ENCODE measurements around the gene PSMC3IP. TPM values are rescaled to one million over a fixed set of nuclear protein-coding genes. Genes with fewer than 3 reads are reported as not detected.

Gene PSMC3IP
- total RNA-seq, 1 donor from 2014 or later = 2.1 TPM

GRCh38 chr17:42586514-42587230, 9.1 kb upstream of the PSMC3IP start:
- Histone ChIP-seq H3K36me3 (ENCODE audit: control insufficient read depth in 3 of 3, insufficient read depth in 3 of 3, low read length in 3 of 3) (peaks cover 61 to 74% (median 67%) of the 10 kb centered on the region in 3 donors), H3K9ac (ENCODE audit: low read depth in 1 of 3, low read length in 3 of 3) (peak overlapping the region in 2 of 3 donors; percentile 60 to 63), H3K4me1 (ENCODE audit: control insufficient read depth in 3 of 3, insufficient read depth in 3 of 3, low read length in 3 of 3) (peaks cover 4 to 22% (median 14%) of the 10 kb centered on the region in 3 donors), H3K27me3 (ENCODE audit: control insufficient read depth in 3 of 3, insufficient read depth in 3 of 3, low read length in 3 of 3) (no peaks in the 10 kb centered on the region), H3K27ac (ENCODE audit: low read depth, low read length) (no peak overlapping the region), H3K4me3 (ENCODE audit: low read length in 3 of 3) (no peak overlapping the region), H3K9me3 (ENCODE audit: control insufficient read depth in 3 of 3, low read length in 3 of 3) (no peaks in the 10 kb centered on the region)

GRCh38 chr17:42585353-42585752, 7.8 kb upstream of the PSMC3IP start:
- Histone ChIP-seq H3K27ac (ENCODE audit: low read depth, low read length) (no peak overlapping the region), H3K9me3 (ENCODE audit: control insufficient read depth in 3 of 3, low read length in 3 of 3) (no peaks in the 10 kb centered on the region), H3K27me3 (ENCODE audit: control insufficient read depth in 3 of 3, insufficient read depth in 3 of 3, low read length in 3 of 3) (no peaks in the 10 kb centered on the region), H3K9ac (ENCODE audit: low read depth in 1 of 3, low read length in 3 of 3) (peak overlapping the region in 2 of 3 donors; percentile 19 to 34), H3K36me3 (ENCODE audit: control insufficient read depth in 3 of 3, insufficient read depth in 3 of 3, low read length in 3 of 3) (peaks cover 65 to 73% (median 69%) of the 10 kb centered on the region in 3 donors), H3K4me1 (ENCODE audit: control insufficient read depth in 3 of 3, insufficient read depth in 3 of 3, low read length in 3 of 3) (peaks cover 4 to 22% (median 14%) of the 10 kb centered on the region in 3 donors), H3K4me3 (ENCODE audit: low read length in 3 of 3) (no peak overlapping the region)

GRCh38 chr17:42584880-42585279, 7.4 kb upstream of the PSMC3IP start:
- peaks cover 65 to 73% (median 68%) of the 10 kb centered on the region in 3 donors for H3K36me3 ChIP-seq (ENCODE audit: control insufficient read depth in 3 of 3, insufficient read depth in 3 of 3, low read length in 3 of 3)
- H3K9me3 ChIP-seq (ENCODE audit: control insufficient read depth in 3 of 3, low read length in 3 of 3) = no peaks in the 10 kb centered on the region
- H3K4me3 ChIP-seq (ENCODE audit: low read length in 3 of 3) = no peak overlapping the region
- H3K27me3 ChIP-seq (ENCODE audit: control insufficient read depth in 3 of 3, insufficient read depth in 3 of 3, low read length in 3 of 3) = no peaks in the 10 kb centered on the region
- H3K27ac ChIP-seq (ENCODE audit: low read depth, low read length) = no peak overlapping the region
- peaks cover 4 to 22% (median 14%) of the 10 kb centered on the region in 3 donors for H3K4me1 ChIP-seq (ENCODE audit: control insufficient read depth in 3 of 3, insufficient read depth in 3 of 3, low read length in 3 of 3)
- H3K9ac ChIP-seq (ENCODE audit: low read depth in 1 of 3, low read length in 3 of 3) = peak overlapping the region in 1 of 3 donors; percentile 19

- Histone ChIP-seq H3K9ac (ENCODE audit: low read depth in 1 of 3, low read length in 3 of 3) (no peak overlapping the region), H3K9me3 (ENCODE audit: control insufficient read depth in 3 of 3, low read length in 3 of 3) (no peaks in the 10 kb centered on the region), H3K36me3 (ENCODE audit: control insufficient read depth in 3 of 3, insufficient read depth in 3 of 3, low read length in 3 of 3) (peaks cover 52 to 70% (median 63%) of the 10 kb centered on the region in 3 donors), H3K27ac (ENCODE audit: low read depth, low read length) (no peak overlapping the region), H3K4me1 (ENCODE audit: control insufficient read depth in 3 of 3, insufficient read depth in 3 of 3, low read length in 3 of 3) (peaks cover 11 to 34% (median 25%) of the 10 kb centered on the region in 3 donors), H3K27me3 (ENCODE audit: control insufficient read depth in 3 of 3, insufficient read depth in 3 of 3, low read length in 3 of 3) (no peaks in the 10 kb centered on the region), H3K4me3 (ENCODE audit: low read length in 3 of 3) (no peak overlapping the region)
These were observed 4.3 kb upstream of the PSMC3IP start for GRCh38 chr17:42581744-42582270.

- H3K9me3 ChIP-seq (ENCODE audit: control insufficient read depth in 3 of 3, low read length in 3 of 3) = no peaks in the 10 kb centered on the region
- peaks cover 51 to 56% (median 52%) of the 10 kb centered on the region in 3 donors for H3K36me3 ChIP-seq (ENCODE audit: control insufficient read depth in 3 of 3, insufficient read depth in 3 of 3, low read length in 3 of 3)
- H3K9ac ChIP-seq (ENCODE audit: low read depth in 1 of 3, low read length in 3 of 3) = no peak overlapping the region
- peaks cover 12 to 24% (median 19%) of the 10 kb centered on the region in 3 donors for H3K4me1 ChIP-seq (ENCODE audit: control insufficient read depth in 3 of 3, insufficient read depth in 3 of 3, low read length in 3 of 3)
- no peaks in the 10 kb centered on the region for H3K27me3 ChIP-seq (ENCODE audit: control insufficient read depth in 3 of 3, insufficient read depth in 3 of 3, low read length in 3 of 3)
- no peak overlapping the region for H3K27ac ChIP-seq (ENCODE audit: low read depth, low read length)
- H3K4me3 ChIP-seq (ENCODE audit: low read length in 3 of 3) = no peak overlapping the region
These were observed 2.4 kb upstream of the PSMC3IP start for GRCh38 chr17:42579794-42580551.

GRCh38 chr17:42578282-42578869, 847 bp upstream of the PSMC3IP start:
- Histone ChIP-seq H3K9me3 (ENCODE audit: control insufficient read depth in 3 of 3, low read length in 3 of 3) (no peaks in the 10 kb centered on the region), H3K36me3 (ENCODE audit: control insufficient read depth in 3 of 3, insufficient read depth in 3 of 3, low read length in 3 of 3) (peaks cover 49 to 54% (median 52%) of the 10 kb centered on the region in 3 donors), H3K27me3 (ENCODE audit: control insufficient read depth in 3 of 3, insufficient read depth in 3 of 3, low read length in 3 of 3) (no peaks in the 10 kb centered on the region), H3K27ac (ENCODE audit: low read depth, low read length) (peak overlapping the region; percentile 89), H3K4me1 (ENCODE audit: control insufficient read depth in 3 of 3, insufficient read depth in 3 of 3, low read length in 3 of 3) (peaks cover 12 to 23% (median 19%) of the 10 kb centered on the region in 3 donors), H3K4me3 (ENCODE audit: low read length in 3 of 3) (peak overlapping the region; percentile 97 to 99 (median 99)), H3K9ac (ENCODE audit: low read depth in 1 of 3, low read length in 3 of 3) (peak overlapping the region; percentile 92 to 98 (median 96))

GRCh38 chr17:42577140-42577531, 393 bp downstream of the PSMC3IP start:
- H3K36me3 ChIP-seq (ENCODE audit: control insufficient read depth in 3 of 3, insufficient read depth in 3 of 3, low read length in 3 of 3) = peaks cover 49 to 54% (median 51%) of the 10 kb centered on the region in 3 donors
- peak overlapping the region; percentile 89 for H3K27ac ChIP-seq (ENCODE audit: low read depth, low read length)
- peaks cover 12 to 23% (median 19%) of the 10 kb centered on the region in 3 donors for H3K4me1 ChIP-seq (ENCODE audit: control insufficient read depth in 3 of 3, insufficient read depth in 3 of 3, low read length in 3 of 3)
- no peaks in the 10 kb centered on the region for H3K9me3 ChIP-seq (ENCODE audit: control insufficient read depth in 3 of 3, low read length in 3 of 3)
- no peaks in the 10 kb centered on the region for H3K27me3 ChIP-seq (ENCODE audit: control insufficient read depth in 3 of 3, insufficient read depth in 3 of 3, low read length in 3 of 3)
- peak overlapping the region; percentile 97 to 99 (median 99) for H3K4me3 ChIP-seq (ENCODE audit: low read length in 3 of 3)
- peak overlapping the region; percentile 74 to 96 (median 92) for H3K9ac ChIP-seq (ENCODE audit: low read depth in 1 of 3, low read length in 3 of 3)

- Histone ChIP-seq H3K4me1 (ENCODE audit: control insufficient read depth in 3 of 3, insufficient read depth in 3 of 3, low read length in 3 of 3) (peaks cover 12 to 23% (median 19%) of the 10 kb centered on the region in 3 donors), H3K4me3 (ENCODE audit: low read length in 3 of 3) (no peak overlapping the region), H3K9me3 (ENCODE audit: control insufficient read depth in 3 of 3, low read length in 3 of 3) (no peaks in the 10 kb centered on the region), H3K27me3 (ENCODE audit: control insufficient read depth in 3 of 3, insufficient read depth in 3 of 3, low read length in 3 of 3) (no peaks in the 10 kb centered on the region), H3K36me3 (ENCODE audit: control insufficient read depth in 3 of 3, insufficient read depth in 3 of 3, low read length in 3 of 3) (peaks cover 48 to 52% (median 50%) of the 10 kb centered on the region in 3 donors), H3K27ac (ENCODE audit: low read depth, low read length) (no peak overlapping the region), H3K9ac (ENCODE audit: low read depth in 1 of 3, low read length in 3 of 3) (no peak overlapping the region)
These were observed 3.1 kb downstream of the PSMC3IP start for GRCh38 chr17:42574463-42574862.

- Histone ChIP-seq H3K9me3 (ENCODE audit: control insufficient read depth in 3 of 3, low read length in 3 of 3) (no peaks in the 10 kb centered on the region), H3K9ac (ENCODE audit: low read depth in 1 of 3, low read length in 3 of 3) (no peak overlapping the region), H3K27ac (ENCODE audit: low read depth, low read length) (no peak overlapping the region), H3K27me3 (ENCODE audit: control insufficient read depth in 3 of 3, insufficient read depth in 3 of 3, low read length in 3 of 3) (no peaks in the 10 kb centered on the region), H3K4me1 (ENCODE audit: control insufficient read depth in 3 of 3, insufficient read depth in 3 of 3, low read length in 3 of 3) (peaks cover 11 to 20% (median 14%) of the 10 kb centered on the region in 3 donors), H3K36me3 (ENCODE audit: control insufficient read depth in 3 of 3, insufficient read depth in 3 of 3, low read length in 3 of 3) (peaks cover 59 to 63% (median 60%) of the 10 kb centered on the region in 3 donors), H3K4me3 (ENCODE audit: low read length in 3 of 3) (no peak overlapping the region)
These were observed 4.4 kb downstream of the PSMC3IP start for GRCh38 chr17:42573095-42573494.

Measured in skeletal muscle tissue (tissue), 4 donors.